Lung (tissue), 12 donors: Measurements from ENCODE around the gene PROX2. TPM values are rescaled to one million over a fixed set of nuclear protein-coding genes. Genes with fewer than 3 reads are reported as not detected.
A peak's percentile ranks its signal among the peaks of the same experiment; 100 is the strongest.

Experiments used
- ATAC-seq: fragments of 200-7000 bp; cut with Tn5 transposase; one replicate; pipeline ENCODE4 v1.9.1; 2020; ENCODE audit warnings: moderate number of reproducible peaks; ENCODE audit not compliant: insufficient read depth, low FRiP score
- DNase-seq, 3 donors: peaks; one replicate each; pipeline ENCODE4 v3.0.0-alpha.2; 2013 to 2017
- H3K27ac ChIP-seq, 2 donors: one replicate each; pipeline ENCODE4 v1.5.1; 2013; ENCODE audit warnings: mild to moderate bottlenecking in 2 of 2, moderate library complexity in 2 of 2, control low read depth in 1 of 2, inconsistent platforms in 1 of 2, low read depth in 1 of 2, low read length in 1 of 2
- H3K27me3 ChIP-seq, 3 donors: one replicate each; pipeline ENCODE4 v1.5.1; 2013; ENCODE audit warnings: low read length in 2 of 3; ENCODE audit not compliant: control insufficient read depth in 3 of 3, insufficient read depth in 3 of 3
- H3K36me3 ChIP-seq, 4 donors: one replicate each; pipeline ENCODE4 v1.5.1; 2013; ENCODE audit warnings: low read length in 4 of 4, mild to moderate bottlenecking in 1 of 4, moderate library complexity in 1 of 4; ENCODE audit not compliant: control insufficient read depth in 4 of 4, insufficient read depth in 4 of 4
- H3K4me1 ChIP-seq, 5 donors: one replicate each; pipeline ENCODE4 v1.5.1; 2013; ENCODE audit warnings: low read length in 5 of 5, mild to moderate bottlenecking in 2 of 5, moderate library complexity in 1 of 5; ENCODE audit not compliant: control insufficient read depth in 5 of 5, insufficient read depth in 5 of 5
- H3K4me3 ChIP-seq: one replicate; pipeline ENCODE4 v1.5.1; 2013; ENCODE audit warnings: mild to moderate bottlenecking, control low read depth, moderate library complexity
- H3K9ac ChIP-seq, 2 donors: one replicate each; pipeline ENCODE4 v1.5.1; 2013; ENCODE audit warnings: low read length in 2 of 2, control low read depth in 1 of 2; ENCODE audit not compliant: insufficient read depth in 1 of 2
- H3K9me3 ChIP-seq, 4 donors: one replicate each; pipeline ENCODE4 v1.5.1; 2013; ENCODE audit warnings: low read length in 3 of 4, mild to moderate bottlenecking in 1 of 4, moderate library complexity in 1 of 4; ENCODE audit not compliant: control insufficient read depth in 4 of 4, insufficient read depth in 3 of 4
- CTCF ChIP-seq: IDR thresholded peaks from 2 replicates; pipeline ENCODE4 v1.5.1; 2012; ENCODE audit warnings: mild to moderate bottlenecking; ENCODE audit errors: control extremely low read depth, extremely low read depth
- WGBS, 2 donors: extraction: QIAGEN DNeasy Blood & Tissue Kit; methylation state at CpG; one replicate each; pipeline ENCODE4 v1.1.7; 2013; 5-methylcytosine and 5-hydroxymethylcytosine counted together
- polyA plus RNA-seq, 2 donors: library from polyadenylated mRNA; stranded (reverse); fragments of 200-250 nt; gene quantifications; one replicate each; pipeline ENCODE4 v1.2.1, GENCODE V29; 2013
- total RNA-seq, 2 donors: library from RNA; depleted of rRNA in 1 of 2; stranded (reverse); fragments of >200 nt in 1 of 2; gene quantifications; one replicate each; pipeline ENCODE4 v1.2.1, GENCODE V29; 2014 to 2021
- donor health status: control.
- donor health status: control.
- donor health status: Bipolar disorder and iron deficiency.
- donor health status: healthy.
- donor health status: DM: yes; HTN: yes; CAD: no.

PROX2 gene
- total and polyA plus RNA-seq, 4 donors: 0.01 to 0.09 TPM; not detected in 2

GRCh38 chr14:74919421-74920165 is 43.6 kb upstream of the PROX2 start:
- 86 to 88% methylated on average over 22 of the region's 22 CpGs for WGBS, 2 donors
- H3K4me1 ChIP-seq: peaks cover 0 to 21% (median 5%) of the 10 kb centered on the region in 5 donors
- H3K36me3 ChIP-seq: no peaks in the 10 kb centered on the region
- H3K9ac ChIP-seq: no peak overlapping the region
- H3K27me3 ChIP-seq: peaks cover 0 to 5% (median 3%) of the 10 kb centered on the region in 3 donors
- TF ChIP-seq CTCF: no peak
- H3K4me3 ChIP-seq: no peak overlapping the region
- DNase-seq (no peak), ATAC-seq (no peak)
- no peak overlapping the region for H3K27ac ChIP-seq
- no peaks in the 10 kb centered on the region for H3K9me3 ChIP-seq

GRCh38 chr14:74918380-74918779 is 42.4 kb upstream of the PROX2 start:
- DNase-seq: no peak
- H3K36me3 ChIP-seq: no peaks in the 10 kb centered on the region
- WGBS, 2 donors: 92 to 97% methylated on average over 9 of the region's 9 CpGs

GRCh38 chr14:74917646-74918081 is 41.7 kb upstream of the PROX2 start:
- H3K4me3 ChIP-seq: no peak overlapping the region
- no peaks in the 10 kb centered on the region for H3K36me3 ChIP-seq
- peak overlapping the region; percentile 24 to 46 for H3K27ac ChIP-seq
- H3K4me1 ChIP-seq: peaks cover 0 to 25% (median 8%) of the 10 kb centered on the region in 5 donors
- WGBS, 2 donors: 42 to 70% methylated on average over 13 of the region's 13 CpGs
- DNase-seq: peak; percentile 80 to 88 (median 80)
- H3K9ac ChIP-seq: no peak overlapping the region
- no peak for TF ChIP-seq CTCF
- H3K9me3 ChIP-seq: no peaks in the 10 kb centered on the region
- peaks cover 0 to 5% (median 0%) of the 10 kb centered on the region in 3 donors for H3K27me3 ChIP-seq
- no peak for ATAC-seq

More at GRCh38 chr14:74918380-74918779, 42.4 kb upstream of the PROX2 start:
- no peak overlapping the region for H3K27ac ChIP-seq
- H3K4me1 ChIP-seq: peaks cover 0 to 25% (median 8%) of the 10 kb centered on the region in 5 donors
- TF ChIP-seq CTCF: no peak
- H3K4me3 ChIP-seq: no peak overlapping the region
- no peak for ATAC-seq
- H3K9me3 ChIP-seq: no peaks in the 10 kb centered on the region
- peaks cover 0 to 5% (median under 1%) of the 10 kb centered on the region in 3 donors for H3K27me3 ChIP-seq
- no peak overlapping the region for H3K9ac ChIP-seq
